Cardiac fibroblast (primary cell): Measurements from ENCODE around the gene SRPK1.
A peak's percentile ranks its signal among the peaks of the same experiment; 100 is the strongest.

Experiments used
- DNase-seq, 2 donors: peaks; one replicate each; pipeline versions ENCODE4 v3.0.0 to v3.0.0-alpha.2; 2010; ENCODE audit warnings: low read depth in 2 of 2
- H3K4me3 ChIP-seq, 2 donors: replicated peaks in 1 of 2; 1 replicate in 1 of 2; 2 replicates in 1 of 2; pipeline ENCODE4 v1.5.1; 2011; ENCODE audit warnings: low read depth in 2 of 2, low read length in 2 of 2, mild to moderate bottlenecking in 2 of 2, moderate library complexity in 1 of 2
- TF ChIP-seq, protein P1 (sequence below): IDR thresholded peaks from one replicate; pipeline ENCODE4 v1.5.1; 2011; ENCODE audit warnings: low read depth, mild to moderate bottlenecking, low read length, inconsistent platforms

SRPK1 gene

DNA sequence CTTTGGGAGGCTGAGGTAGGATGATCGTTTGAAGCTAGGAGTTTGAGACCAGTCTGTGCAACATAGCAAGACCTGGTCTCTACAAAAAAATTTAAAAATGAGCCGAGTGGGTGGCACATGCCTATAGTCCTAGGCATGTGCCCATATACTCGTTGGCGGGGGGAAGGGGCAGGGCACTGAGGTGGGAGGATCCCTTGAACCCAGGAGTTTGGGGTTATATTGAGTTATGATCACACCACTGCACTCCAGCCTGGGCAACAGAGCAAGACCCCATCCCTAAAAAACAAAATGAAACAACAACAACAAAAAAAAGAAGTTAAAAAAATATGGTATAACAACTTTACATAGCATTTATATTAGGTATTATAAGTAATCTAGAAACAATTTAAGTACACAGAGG, 67.9 kb downstream of the SRPK1 start:
- no peak for DNase-seq
- TF ChIP-seq, protein P1, sequence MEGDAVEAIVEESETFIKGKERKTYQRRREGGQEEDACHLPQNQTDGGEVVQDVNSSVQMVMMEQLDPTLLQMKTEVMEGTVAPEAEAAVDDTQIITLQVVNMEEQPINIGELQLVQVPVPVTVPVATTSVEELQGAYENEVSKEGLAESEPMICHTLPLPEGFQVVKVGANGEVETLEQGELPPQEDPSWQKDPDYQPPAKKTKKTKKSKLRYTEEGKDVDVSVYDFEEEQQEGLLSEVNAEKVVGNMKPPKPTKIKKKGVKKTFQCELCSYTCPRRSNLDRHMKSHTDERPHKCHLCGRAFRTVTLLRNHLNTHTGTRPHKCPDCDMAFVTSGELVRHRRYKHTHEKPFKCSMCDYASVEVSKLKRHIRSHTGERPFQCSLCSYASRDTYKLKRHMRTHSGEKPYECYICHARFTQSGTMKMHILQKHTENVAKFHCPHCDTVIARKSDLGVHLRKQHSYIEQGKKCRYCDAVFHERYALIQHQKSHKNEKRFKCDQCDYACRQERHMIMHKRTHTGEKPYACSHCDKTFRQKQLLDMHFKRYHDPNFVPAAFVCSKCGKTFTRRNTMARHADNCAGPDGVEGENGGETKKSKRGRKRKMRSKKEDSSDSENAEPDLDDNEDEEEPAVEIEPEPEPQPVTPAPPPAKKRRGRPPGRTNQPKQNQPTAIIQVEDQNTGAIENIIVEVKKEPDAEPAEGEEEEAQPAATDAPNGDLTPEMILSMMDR = no peak

GRCh38 chr6:35850208-35850607, 70.7 kb downstream of the SRPK1 start:
- no peak overlapping the region for H3K4me3 ChIP-seq
- TF ChIP-seq, protein P1 = no peak

More for the DNA sequence above, 67.9 kb downstream of the SRPK1 start:
- no peak overlapping the region for H3K4me3 ChIP-seq

DNA sequence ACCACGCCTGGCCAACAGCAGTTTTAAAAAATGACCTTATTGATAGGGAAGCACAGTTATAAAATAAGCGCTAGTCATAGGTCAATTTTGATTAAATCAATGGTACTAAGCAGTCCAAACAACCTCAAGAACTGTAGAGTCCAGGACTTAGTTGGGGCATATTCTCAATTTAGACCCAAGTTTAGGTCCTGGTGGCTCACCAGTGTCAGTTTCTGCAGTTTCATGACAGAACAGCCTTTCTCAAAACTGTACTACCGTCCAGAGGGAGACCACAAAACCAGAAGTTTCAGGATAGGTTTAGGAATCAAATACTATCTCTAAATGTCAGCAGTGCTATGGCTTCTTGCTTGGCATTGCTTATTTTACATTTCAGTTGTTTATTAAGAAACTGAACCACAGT, 76.6 kb downstream of the SRPK1 start:
- TF ChIP-seq, protein P1 = no peak
- DNase-seq = no peak
- no peak overlapping the region for H3K4me3 ChIP-seq

More at GRCh38 chr6:35850208-35850607, 70.7 kb downstream of the SRPK1 start:
- no peak for DNase-seq

- DNase-seq = no peak
- H3K4me3 ChIP-seq = no peak overlapping the region
- TF ChIP-seq, protein P1 = no peak
Measured at GRCh38 chr6:35842381-35842780, 78.5 kb downstream of the SRPK1 start.

DNA sequence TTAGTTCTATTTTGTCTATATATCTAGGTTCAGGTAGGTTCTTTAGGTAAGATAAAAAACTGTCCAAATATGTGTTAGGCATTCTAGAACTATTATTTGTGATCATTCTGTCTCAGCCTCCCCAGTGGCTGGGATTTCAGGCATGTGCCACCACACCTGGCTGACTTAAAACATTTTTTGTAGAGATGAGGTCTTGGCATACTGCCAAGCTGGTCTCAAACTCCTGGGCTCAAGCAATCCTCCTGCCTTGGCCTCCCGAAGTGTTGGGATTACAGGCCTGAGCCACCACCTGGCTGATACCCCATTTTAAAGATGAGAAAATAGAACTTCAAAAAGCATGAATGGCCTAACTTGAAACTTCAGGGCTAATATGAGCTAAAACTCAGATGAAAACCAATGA, 81.9 kb downstream of the SRPK1 start:
- no peak overlapping the region for H3K4me3 ChIP-seq
- no peak for DNase-seq
- TF ChIP-seq, protein P1 = no peak

DNA sequence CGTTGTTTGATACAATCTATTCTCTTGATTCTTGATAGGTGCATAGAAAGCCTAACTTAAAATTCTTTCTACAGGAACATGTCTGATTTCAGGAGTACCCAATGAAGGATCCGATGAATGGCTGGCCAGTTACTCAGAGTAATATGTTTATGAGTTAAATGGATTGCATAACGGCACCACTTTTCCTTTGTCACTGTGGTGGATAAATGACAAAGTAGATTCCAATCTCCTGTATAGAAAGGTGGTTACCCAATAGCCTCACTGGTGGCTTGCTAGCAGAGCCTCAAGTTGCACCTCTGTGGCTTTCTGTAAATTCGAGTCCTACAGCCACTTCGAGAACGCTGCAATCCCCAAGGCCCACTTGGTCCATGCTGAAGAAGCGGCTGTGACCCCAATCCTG, 87.4 kb downstream of the SRPK1 start:
- H3K4me3 ChIP-seq = no peak overlapping the region
- DNase-seq = peak in 1 of 2 donors; percentile 37
- TF ChIP-seq, protein P1 = no peak
